Measurements from ENCODE around the gene CDC37L1. TPM values are rescaled to one million over a fixed set of nuclear protein-coding genes. Genes with fewer than 3 reads are reported as not detected.

CDC37L1 gene
- total RNA-seq, 1 experiment from 2014 or later: 12.1 TPM

GRCh38 chr9:4665357-4665756 is 14.0 kb upstream of the CDC37L1 start:
- DNase-seq: no peak
- Mint-ChIP-seq H3K9me3 (ENCODE audit: low read depth, unreplicated experiment) (no peaks in the 10 kb centered on the region), H3K36me3 (ENCODE audit: insufficient read depth, unreplicated experiment) (peaks cover 40% of the 10 kb centered on the region), H3K27me3 (ENCODE audit: unreplicated experiment) (no peaks in the 10 kb centered on the region), H3K27ac (ENCODE audit: unreplicated experiment) (peak overlapping the region; percentile 98), H3K4me1 (ENCODE audit: low read depth, unreplicated experiment) (peaks cover 22% of the 10 kb centered on the region), H3K4me3 (ENCODE audit: low read depth, unreplicated experiment) (peak overlapping the region; percentile 79)
- no peak for TF ChIP-seq CTCF (IDR thresholded peaks at IDR 0.05; ENCODE audit: unreplicated experiment)
- BruUV-seq (replicated peaks): no TSS peak
- CTCF ChIA-PET: interaction anchor here (0.7 to 2.4 kb wide), 2 partner anchors 12 to 62 kb away, joined by 5 to 11 read pairs; no protein-coding TSS in a partner anchor
- intact Hi-C loops (cut with micrococcal nuclease; ENCODE audit: unreplicated experiment): no loop called here

GRCh38 chr9:4666042-4666699 is 13.2 kb upstream of the CDC37L1 start, which contains the start of gene SPATA6L:
TSS of gene SPATA6L (minus strand) at chr9:4666480. CDS start at chr9:4666250, 230 bp downstream.
- Mint-ChIP-seq H3K9me3 (ENCODE audit: low read depth, unreplicated experiment) (no peaks in the 10 kb centered on the region), H3K36me3 (ENCODE audit: insufficient read depth, unreplicated experiment) (peaks cover 40% of the 10 kb centered on the region), H3K27ac (ENCODE audit: unreplicated experiment) (peak within 1 kb of the TSS; percentile 98), H3K4me1 (ENCODE audit: low read depth, unreplicated experiment) (peaks cover 22% of the 10 kb centered on the region), H3K27me3 (ENCODE audit: unreplicated experiment) (no peaks in the 10 kb centered on the region), H3K4me3 (ENCODE audit: low read depth, unreplicated experiment) (peak within 1 kb of the TSS; percentile 79)
- no TSS peak for BruUV-seq (replicated peaks)
- intact Hi-C loops (cut with micrococcal nuclease; ENCODE audit: unreplicated experiment): no loop called here
- CTCF ChIA-PET: interaction anchor here (0.6 to 2.4 kb wide), 3 partner anchors 12 to 63 kb away, joined by 3 to 11 read pairs (median 5); no protein-coding TSS in a partner anchor
- DNase-seq: peak; percentile 48
- TF ChIP-seq CTCF (IDR thresholded peaks at IDR 0.05; ENCODE audit: unreplicated experiment): no peak

- Mint-ChIP-seq H3K27ac (ENCODE audit: unreplicated experiment) (no peak overlapping the region), H3K4me1 (ENCODE audit: low read depth, unreplicated experiment) (peaks cover 22% of the 10 kb centered on the region), H3K4me3 (ENCODE audit: low read depth, unreplicated experiment) (no peak overlapping the region), H3K36me3 (ENCODE audit: insufficient read depth, unreplicated experiment) (peaks cover 31% of the 10 kb centered on the region), H3K9me3 (ENCODE audit: low read depth, unreplicated experiment) (no peaks in the 10 kb centered on the region), H3K27me3 (ENCODE audit: unreplicated experiment) (no peaks in the 10 kb centered on the region)
- intact Hi-C loops (cut with micrococcal nuclease; ENCODE audit: unreplicated experiment): no loop called here
- BruUV-seq (replicated peaks): no TSS peak
- no peak for TF ChIP-seq CTCF (IDR thresholded peaks at IDR 0.05; ENCODE audit: unreplicated experiment)
- CTCF ChIA-PET: no interaction called here
- no peak for DNase-seq
These were observed 11.7 kb upstream of the CDC37L1 start for GRCh38 chr9:4667681-4668080.

GRCh38 chr9:4668604-4669003 is 10.8 kb upstream of the CDC37L1 start:
- no TSS peak for BruUV-seq (replicated peaks)
- Mint-ChIP-seq H3K27me3 (ENCODE audit: unreplicated experiment) (no peaks in the 10 kb centered on the region), H3K27ac (ENCODE audit: unreplicated experiment) (no peak overlapping the region), H3K4me3 (ENCODE audit: low read depth, unreplicated experiment) (no peak overlapping the region), H3K9me3 (ENCODE audit: low read depth, unreplicated experiment) (no peaks in the 10 kb centered on the region), H3K4me1 (ENCODE audit: low read depth, unreplicated experiment) (peaks cover 22% of the 10 kb centered on the region), H3K36me3 (ENCODE audit: insufficient read depth, unreplicated experiment) (peaks cover 24% of the 10 kb centered on the region)
- CTCF ChIA-PET: no interaction called here
- no peak for TF ChIP-seq CTCF (IDR thresholded peaks at IDR 0.05; ENCODE audit: unreplicated experiment)
- intact Hi-C loops (cut with micrococcal nuclease; ENCODE audit: unreplicated experiment): no loop called here
- no peak for DNase-seq

Data from Calu3 (cell line).